UCSD-AML1 (cell line): ENCODE data around the gene CCDC178.
A peak's percentile ranks its signal among the peaks of the same experiment; 100 is the strongest.
"Not testable (repeated sequence)": the region's sequence is repeated elsewhere in the genome, so short reads cannot be mapped to it uniquely, and the experiment has no call there.

Experiments used
- DNase-seq: peaks from one replicate; lab custom pipeline; 2025; ENCODE audit not compliant: unreplicated experiment; lab: John Stamatoyannopoulos, UW

The CCDC178 gene

DNA sequence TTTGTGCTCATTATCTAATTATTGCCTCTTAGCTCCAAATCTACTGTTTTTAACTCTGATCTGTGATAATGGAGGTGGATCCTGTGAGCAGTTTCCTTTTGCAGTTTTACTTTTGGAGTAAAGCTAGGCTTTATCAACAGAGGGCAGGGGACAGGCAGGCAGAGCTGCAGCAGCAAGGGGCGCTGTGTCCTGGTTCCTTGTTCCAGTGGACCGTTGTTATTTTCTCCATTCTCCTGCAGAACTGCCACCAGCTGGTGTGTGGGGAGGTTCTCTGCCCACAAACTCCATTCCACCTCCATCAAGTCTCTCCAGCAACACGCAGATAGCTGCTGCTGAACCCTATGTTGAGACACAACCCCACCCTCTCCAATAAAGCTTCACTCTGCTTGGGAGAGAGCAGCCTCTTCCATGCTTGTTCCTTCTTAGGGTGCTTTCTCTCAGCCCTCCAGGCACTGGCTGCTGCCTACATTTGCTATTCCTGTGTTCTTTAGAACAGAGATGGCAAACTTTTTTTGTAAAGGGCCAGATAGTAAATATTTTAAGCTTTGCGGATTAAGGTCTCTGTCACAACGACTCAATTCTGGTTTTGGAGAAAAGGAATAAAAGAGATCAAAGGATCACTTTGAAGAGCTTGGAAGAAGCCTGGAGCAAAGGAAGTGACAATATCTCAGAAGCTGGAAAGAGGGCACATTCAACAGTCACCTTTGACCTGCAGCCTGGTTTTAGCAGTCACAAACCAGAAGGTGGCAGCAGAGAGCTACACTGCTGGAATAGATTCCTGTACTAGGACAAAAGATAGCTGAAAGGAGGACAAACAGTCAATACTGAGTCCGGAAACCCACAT is 208.8 kb downstream of the CCDC178 start:
- peak; percentile 18 for DNase-seq

DNA sequence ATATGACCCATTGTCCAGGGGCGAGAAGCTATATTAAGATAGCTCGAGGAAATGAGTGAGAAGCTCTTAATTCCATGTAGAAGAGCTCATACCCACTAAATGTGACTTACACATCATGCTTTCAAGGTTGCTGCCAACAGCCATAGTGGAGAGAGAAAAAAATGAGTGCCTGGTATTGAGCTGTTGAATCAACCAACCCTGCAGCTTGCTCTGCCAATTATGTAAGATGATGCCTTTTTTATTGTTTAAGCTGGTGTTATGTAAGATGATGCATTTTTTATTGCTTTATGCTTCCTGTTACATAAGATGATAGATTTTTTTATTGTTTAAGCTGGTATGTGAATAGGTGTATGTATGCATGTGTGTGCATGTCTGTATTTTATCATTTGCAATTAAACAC is 228.2 kb downstream of the CCDC178 start:
- no peak for DNase-seq

DNA sequence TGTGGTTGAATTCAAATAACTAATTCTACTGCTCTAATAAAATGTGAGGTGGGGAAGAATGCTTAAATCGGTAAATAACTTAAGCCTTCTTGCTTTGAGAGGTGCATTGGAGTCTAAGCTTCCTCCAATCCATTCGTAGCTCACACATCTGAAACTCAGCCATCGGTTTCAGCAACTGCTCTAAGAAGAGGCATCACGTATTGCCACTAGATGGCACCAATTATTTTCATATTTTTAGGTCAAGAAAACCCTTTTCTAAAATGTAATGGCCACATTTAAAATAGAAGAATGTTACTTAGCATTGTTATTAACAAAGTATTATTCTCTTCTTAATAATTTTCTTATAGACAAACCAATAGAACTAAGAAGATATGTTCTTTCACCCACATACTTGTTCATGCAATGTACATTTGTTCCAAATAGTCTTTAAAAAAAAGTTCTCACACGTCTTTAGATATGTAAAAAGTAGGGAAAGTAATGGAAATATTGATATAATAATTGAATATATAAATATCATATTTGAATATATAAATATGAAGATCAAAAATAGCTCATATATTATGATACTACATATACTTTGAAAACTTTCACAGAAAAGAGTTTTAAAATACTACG is 229.8 kb downstream of the CCDC178 start:
- no peak for DNase-seq

DNA sequence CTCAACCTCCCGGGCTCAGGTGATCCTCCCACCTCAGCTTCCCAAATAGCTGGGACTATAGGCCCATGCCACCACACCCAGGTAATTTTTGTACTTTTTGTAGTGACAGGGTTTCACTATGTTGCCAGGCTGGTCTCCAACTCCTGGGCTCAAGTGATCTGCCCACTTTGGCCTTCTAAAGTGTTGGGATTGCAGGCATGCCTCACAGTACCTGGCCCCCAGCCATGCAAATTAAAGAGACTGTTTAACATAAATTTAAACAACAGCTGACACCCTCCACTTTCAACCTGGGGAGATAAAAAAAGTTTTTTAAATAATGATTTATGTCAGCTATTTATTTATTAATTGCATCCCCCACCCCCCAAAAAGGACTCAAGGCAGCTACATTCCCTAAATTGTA is 234.7 kb downstream of the CCDC178 start:
- DNase-seq = no peak

DNA sequence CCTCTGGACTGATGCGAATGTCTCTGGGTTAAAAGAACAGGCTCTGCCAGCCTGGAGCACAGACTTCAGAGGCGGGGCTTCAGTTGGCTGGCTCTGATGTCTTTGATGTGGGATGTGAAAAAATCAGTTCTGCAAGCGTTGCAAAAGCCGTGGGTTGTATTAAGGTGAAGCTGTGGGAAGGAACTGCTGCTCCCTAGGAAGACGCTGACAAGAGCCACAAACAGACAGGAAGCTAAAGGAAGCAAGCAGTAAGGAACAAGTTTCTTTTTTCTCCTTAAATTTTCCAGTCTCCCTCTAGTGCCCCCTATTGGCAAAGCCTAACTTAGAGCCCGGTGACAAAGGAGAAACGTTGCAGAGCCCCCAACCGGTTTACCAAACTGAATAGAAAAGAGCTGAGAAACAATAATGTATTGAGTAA is 239.0 kb downstream of the CCDC178 start:
- DNase-seq = peak; percentile 7

DNA sequence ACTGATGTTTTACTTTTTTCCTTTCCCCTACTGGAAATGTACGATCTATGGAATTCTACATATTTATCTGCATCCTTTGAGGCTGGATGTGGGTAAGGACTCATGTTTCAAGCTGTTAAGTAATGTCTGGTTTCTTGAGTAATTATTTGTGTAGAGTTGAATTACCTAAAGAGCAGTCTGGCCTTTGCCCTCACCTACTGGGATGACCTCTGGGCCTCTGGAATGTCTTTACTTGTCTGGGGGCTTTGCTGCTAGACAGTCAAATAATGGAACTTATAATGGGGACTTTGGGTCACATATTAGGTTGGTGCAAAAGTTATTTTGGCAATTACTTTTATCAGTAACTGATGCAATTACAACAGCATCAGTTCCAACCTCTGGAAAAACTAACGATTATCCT is 244.7 kb downstream of the CCDC178 start:
- DNase-seq = no peak

DNA sequence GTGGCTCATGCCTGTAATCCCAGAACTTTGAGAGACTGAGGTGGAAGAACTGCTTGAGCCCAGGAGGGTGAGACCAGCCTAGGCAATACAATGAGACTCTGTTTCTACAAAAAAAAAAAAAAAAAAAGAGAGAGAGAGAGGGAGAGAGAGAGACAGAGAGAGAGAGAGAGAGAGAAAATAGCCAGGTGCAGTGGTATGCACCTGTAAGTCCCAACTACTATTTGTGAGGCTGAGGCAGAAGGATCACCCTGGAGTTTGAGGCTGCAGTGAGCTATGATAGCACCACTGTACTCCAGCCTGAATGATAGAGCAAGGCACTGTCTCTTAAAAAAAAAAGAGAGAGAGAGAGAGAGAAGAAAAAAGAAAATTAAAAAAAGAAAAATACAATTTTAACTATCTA is 245.7 kb downstream of the CCDC178 start:
- DNase-seq = no peak

DNA sequence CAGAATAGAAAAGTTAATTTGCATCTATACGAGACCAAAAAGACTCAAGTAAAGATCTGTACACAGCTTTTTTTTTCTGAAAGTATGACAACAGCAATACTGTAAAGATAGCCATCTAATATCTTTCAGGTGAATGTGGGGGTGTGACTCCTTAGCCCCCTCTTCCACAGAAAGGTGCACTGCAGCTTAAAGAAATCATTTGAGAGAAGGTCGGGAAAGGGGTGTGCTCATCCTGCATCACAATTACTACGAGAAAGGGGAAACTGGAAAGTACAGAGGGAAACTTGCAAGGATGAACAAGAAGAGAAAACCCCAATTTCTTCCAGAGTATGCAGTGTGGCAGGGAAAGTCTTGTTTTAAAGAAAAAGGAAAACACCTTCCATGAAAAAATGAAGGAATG is 255.6 kb downstream of the CCDC178 start:
- no peak for DNase-seq

DNA sequence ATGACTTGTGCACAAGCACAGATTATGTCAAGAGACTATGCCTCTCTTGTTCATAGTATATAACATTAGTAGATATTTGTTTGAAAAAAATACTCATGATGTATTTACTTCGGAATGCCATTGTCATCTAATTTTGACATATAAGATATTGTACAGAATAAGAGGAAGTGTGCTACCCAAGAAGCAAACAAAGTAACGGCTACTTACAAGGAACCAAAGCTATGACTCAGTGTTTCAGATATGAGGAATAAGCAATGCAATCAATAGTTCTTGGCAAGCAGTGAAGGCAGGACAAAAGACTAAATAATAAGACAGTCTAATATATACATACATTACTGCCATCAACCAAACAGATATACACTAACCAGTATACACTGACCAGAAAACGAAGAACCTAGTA is 256.3 kb downstream of the CCDC178 start:
- no peak for DNase-seq

DNA sequence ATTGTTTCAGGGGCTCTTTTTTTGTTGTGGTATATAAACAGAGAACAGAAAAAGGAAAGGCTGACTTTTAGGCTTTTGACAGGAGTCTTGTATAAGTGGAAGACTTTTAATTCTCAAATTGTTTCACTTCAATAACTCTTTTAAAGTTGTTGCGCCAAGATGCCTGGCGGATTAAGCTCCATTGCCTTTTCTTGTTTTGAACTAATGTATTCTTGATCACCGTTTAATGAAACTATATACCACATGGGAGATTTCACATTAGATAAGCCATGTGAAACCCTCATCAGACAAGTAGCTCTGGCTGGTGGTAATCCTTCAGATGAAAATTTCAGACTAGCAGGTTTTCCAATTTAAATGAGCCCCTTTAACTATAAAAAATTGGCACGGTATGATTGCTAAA is 257.4 kb downstream of the CCDC178 start:
- no peak for DNase-seq

DNA sequence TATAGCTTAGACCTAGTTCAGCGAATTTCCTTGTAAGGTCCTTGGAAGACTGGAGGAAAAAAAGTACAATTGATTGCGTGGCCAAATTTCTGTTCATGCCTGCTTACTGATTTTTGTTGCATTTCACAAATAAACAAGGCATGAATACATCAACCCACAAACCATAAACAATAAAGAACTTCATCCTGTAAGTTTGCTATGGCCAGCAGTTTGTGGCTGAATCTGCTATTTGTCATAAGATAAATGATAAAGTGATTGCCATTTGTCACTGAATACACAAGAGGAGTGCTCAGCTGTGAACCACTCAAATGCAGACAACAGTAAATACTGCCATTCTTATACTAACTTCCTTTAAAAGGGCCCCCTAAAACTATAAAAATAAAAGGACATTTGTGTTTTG is 259.5 kb downstream of the CCDC178 start:
- DNase-seq = no peak

DNA sequence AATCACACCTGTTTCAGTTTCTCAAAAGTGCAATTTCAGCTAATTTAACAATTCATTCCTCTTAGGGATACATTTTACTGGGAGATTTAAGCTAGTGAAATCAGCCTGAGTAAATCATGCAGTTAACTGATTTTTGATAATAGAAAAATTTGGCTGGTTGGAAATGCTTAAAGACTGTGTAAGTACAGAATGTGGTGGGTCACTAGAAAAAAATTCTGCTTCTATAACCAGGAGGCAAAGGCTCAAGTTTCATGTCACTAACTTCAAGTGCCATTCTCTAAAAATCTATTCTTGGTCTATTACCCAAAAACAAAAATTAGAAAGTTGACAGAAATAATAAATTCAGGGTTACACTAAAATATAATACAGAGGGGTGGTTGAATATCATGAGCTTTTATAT is 271.3 kb downstream of the CCDC178 start:
- DNase-seq = no peak

DNA sequence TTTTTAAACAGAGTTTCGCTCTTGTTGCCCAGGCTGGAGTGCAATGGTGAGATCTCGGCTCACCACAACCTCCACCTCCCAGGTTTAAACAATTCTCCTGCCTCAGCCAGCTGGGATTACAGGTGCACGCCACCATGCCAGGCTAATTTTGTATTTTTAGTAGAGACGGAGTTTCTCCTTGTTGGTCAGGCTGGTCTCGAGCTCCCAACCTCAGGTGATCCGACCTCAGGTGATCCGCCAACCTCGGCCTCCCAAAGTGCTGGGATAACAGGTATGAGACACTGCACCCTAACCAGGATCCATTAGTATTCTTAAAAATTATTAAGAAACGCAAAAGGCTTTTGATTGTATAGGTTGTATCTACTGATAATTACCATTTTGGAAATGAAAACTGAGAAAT is 276.4 kb downstream of the CCDC178 start:
- not testable (repeated sequence) for DNase-seq

DNA sequence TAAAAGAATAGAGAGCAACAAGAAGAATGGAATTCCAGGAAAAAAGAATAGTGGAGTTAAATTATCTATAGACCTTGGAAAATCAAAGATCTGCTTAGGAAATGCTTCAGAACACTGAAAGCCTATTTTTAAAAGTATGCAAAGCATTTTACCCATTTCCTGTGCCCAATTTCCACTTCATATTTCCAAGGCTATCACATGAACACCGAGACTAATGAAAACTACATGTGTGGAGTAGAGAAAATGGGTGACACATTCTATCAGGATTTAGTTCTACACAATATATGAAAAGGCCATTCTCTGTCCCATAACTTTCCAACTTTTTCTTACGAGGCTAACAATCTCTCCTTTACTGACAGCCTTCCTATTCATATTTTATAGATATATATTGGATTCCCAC is 279.4 kb downstream of the CCDC178 start:
- DNase-seq = no peak

DNA sequence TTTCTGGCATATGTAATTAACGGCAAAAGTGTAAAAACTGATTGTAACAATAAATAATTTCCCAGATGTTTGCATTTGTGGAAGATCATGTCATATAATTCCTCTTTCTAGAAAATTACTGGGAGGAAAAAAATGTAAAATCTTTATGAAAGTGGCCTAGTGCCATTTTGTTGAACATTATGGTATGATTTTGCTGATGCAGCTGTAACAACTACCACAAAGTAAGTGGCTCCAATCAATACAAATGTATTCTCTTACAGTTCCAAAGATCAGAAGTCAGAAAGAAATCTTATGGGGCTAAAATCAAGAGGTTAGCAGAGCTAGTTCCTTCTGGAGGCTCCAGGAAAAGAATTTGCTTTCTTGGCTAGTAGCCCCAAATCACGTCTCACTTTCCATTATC is 281.4 kb downstream of the CCDC178 start:
- no peak for DNase-seq

DNA sequence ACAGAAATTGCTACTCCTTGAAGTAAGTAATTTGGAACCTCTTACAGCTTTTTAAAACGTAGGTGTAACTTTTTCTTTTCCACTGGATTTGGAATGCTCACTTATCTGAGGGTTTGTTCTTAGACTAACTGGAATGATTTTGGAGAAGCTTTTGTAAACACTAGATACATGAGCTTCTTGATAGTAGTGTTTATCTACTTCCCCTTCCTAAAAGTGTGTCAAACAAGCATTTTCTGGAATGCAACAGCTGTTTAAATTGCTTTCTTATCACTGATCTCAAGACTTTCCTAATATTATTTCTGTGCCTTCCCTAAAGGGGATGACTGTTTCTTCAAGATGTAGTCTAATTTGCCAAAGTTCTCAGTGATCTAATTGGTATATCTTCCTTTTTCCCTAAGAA is 282.6 kb downstream of the CCDC178 start:
- no peak for DNase-seq

DNA sequence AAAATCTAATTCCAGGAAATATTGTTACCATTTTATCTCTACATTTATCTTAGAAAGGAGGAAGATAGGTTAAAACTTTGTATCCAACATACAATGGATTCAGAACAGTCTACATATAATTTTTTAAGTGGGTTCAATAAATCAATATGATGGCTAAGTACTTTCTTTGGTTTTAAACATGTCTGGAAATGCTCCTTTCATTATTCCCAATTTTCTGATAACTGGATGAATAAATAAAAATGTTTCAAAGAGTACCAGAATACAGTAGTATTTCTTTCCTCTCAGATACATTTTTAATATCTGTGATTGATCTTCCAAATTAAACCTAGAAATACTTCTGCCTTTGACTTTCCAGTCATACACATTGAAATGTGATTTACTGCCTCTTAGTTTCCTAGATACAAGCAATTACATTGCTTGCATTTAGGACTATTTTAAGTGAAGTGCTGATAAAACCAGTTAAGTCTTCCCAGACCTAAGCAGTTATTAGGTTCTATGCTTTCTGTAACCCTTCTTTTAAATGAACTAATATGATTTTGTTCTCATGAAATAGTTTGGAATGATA is 283.5 kb downstream of the CCDC178 start:
- DNase-seq = no peak

DNA sequence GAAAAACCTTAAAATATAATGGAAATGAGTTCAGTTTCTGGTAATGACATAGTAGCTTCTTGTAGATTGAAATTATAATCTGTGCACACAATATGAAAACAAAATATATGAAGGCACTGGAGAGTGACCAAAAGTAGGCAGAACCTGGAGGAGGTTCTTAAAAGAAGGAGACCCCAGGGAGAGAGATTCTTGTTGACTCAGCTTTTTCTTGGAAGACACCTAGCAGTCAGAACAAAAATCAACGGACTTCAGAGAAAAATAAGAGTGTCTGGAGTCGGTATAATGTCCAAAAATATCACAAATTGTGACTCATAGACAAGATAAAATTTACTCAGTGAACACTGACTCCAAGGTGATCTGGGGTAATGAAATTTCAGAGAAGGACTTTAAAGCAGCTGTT is 286.5 kb downstream of the CCDC178 start:
- DNase-seq = no peak

DNA sequence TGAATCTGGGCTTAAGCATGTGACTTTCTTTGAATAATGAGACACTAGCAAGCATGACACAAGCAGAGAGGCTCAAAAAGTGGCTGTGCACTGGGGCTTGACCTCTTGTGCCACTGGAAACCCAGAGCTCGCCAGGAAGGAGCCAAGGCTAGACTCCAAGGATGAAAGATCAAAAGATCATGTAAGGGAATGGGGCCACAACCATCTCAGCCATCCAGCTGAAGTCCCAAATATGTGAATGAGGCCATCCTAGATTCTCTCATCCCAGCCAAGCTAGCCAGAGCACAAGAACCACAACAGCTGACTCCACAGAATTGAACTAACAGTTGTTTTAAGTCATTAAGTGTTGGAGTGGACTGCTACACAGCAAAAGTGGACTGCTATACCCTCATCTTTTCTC is 288.1 kb downstream of the CCDC178 start:
- DNase-seq = no peak

DNA sequence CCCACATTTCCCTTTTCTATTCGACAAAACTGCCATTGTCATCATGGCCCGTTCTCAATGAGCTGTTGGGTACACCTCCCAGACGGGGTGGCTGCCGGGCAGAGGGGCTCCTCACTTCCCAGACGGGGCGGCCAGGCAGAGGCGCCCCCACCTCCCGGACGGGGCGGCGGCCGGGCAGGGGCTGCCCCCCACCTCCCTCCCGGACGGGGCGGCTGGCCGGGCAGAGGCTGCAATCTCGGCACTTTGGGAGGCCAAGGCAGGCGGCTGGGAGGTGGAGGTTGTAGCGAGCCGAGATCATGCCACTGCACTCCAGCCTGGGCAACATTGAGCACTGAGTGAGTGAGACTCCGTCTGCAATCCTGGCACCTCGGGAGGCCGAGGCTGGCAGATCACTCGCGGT is 292.7 kb downstream of the CCDC178 start:
- not testable (repeated sequence) for DNase-seq

DNA sequence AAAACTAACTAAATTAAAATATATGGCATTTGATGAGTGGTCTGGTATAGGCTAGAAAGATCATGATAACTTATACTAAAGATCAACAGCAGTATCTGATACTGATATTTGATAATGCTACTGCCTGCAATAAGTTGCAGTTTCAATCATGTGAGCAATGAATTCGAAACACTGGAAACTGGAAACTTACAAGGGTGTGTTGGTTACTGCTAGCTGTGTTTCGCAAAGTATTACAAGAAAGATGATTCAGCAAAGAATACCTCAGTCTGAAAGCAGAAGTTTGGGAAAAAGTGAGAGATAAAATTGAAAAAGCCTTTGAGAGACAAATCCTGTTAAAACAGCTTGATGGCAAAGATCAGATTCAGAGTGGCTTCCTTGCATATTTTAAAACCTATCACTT is 294.5 kb downstream of the CCDC178 start:
- DNase-seq = no peak

DNA sequence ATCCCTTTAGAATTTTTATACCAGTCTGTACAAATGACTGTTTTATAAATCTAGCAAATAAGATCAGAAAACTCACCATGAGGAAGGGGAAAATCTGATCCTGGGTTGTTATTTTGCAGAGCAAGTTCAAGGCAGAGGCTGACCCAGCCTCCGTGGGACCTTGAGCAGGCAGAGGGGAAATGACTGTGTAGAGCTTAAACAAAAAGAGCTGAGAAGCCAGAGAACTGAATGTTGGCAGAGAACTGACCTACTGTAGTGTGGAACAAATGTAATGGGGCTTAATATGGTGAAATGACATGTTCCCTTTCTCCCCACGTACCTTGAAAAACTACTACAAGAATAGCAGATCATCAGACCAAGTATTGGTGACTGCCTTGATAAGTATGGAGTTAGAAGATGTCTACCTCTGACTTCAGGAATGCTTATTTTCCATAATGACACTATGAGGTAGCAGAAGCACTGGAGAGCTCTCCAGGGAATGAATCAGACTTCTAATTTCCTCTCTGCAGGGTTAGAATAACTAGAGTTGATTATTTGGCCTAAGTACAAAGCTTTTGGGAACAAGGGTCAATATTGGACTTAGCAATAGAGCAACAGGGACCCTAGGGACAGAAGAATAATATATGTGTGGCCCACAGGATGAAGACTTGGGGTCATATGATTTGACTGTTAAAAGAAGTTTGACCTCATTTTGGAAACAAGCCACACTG is 304.4 kb downstream of the CCDC178 start:
- no peak for DNase-seq
